ENCODE measurements around the gene ZFP57. TPM values are rescaled to one million over a fixed set of nuclear protein-coding genes. Genes with fewer than 3 reads are reported as not detected.

ZFP57 gene
- total and polyA plus RNA-seq, 8 donors, result 0.08 TPM; not detected in 7

DNA sequence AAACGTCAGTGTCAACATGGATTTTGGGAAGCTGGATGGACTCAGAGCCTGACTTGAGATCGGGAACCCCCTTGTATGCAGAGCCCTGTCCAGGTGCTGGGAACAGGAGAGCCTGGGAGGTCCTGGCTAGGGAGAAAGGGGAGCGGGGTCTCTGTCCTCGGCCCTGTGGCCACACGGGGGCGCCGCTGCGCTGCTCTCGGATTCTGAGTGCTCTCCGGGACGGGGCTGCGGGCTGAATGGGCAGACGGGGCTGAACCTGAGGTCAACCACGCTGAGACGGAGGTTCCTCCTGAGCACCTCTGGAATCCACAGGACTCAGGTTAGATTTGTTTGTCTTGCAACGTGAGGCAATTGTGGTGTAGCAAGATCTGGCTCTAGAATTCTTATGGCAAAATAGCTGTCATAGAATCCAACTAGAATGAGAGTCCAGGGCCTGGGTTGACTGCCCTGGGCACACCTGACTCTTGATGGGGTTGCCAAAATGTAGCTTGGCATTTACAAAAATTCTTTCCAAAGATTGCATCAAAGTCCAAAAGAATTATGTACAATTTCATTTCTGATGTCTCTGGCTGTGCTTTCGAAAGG is 21.7 kb upstream of the ZFP57 start:
- Histone ChIP-seq H3K9me3 (no peaks in the 10 kb centered on the region), H3K4me1 (peaks cover 0 to 12% (median 0%) of the 10 kb centered on the region in 4 donors), H3K27ac (no peak overlapping the region), H3K36me3 (no peaks in the 10 kb centered on the region), H3K4me3 (no peak overlapping the region), H3K27me3 (peaks cover 4 to 38% (median 6%) of the 10 kb centered on the region in 3 donors)
- 12 to 42% (median 25%) methylated on average over 9 to 17 of the region's 17 CpGs for WGBS, 5 donors
- intact Hi-C loops (cut with DNase I; ENCODE audit: low total_unique reads), result no loop called here
- DNase-seq, result peak; percentile 24 to 46
- TF ChIP-seq, protein P1, sequence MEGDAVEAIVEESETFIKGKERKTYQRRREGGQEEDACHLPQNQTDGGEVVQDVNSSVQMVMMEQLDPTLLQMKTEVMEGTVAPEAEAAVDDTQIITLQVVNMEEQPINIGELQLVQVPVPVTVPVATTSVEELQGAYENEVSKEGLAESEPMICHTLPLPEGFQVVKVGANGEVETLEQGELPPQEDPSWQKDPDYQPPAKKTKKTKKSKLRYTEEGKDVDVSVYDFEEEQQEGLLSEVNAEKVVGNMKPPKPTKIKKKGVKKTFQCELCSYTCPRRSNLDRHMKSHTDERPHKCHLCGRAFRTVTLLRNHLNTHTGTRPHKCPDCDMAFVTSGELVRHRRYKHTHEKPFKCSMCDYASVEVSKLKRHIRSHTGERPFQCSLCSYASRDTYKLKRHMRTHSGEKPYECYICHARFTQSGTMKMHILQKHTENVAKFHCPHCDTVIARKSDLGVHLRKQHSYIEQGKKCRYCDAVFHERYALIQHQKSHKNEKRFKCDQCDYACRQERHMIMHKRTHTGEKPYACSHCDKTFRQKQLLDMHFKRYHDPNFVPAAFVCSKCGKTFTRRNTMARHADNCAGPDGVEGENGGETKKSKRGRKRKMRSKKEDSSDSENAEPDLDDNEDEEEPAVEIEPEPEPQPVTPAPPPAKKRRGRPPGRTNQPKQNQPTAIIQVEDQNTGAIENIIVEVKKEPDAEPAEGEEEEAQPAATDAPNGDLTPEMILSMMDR (IDR thresholded peaks at IDR 0.05), result peak in 1 of 7 experiments; percentile 24
- TF ChIP-seq POLR2A (IDR thresholded peaks at IDR 0.05), result no peak
- no peak for TF ChIP-seq EP300 (IDR thresholded peaks at IDR 0.05)
- TF ChIP-seq POLR2AphosphoS5 (IDR thresholded peaks at IDR 0.05), result no peak

DNA sequence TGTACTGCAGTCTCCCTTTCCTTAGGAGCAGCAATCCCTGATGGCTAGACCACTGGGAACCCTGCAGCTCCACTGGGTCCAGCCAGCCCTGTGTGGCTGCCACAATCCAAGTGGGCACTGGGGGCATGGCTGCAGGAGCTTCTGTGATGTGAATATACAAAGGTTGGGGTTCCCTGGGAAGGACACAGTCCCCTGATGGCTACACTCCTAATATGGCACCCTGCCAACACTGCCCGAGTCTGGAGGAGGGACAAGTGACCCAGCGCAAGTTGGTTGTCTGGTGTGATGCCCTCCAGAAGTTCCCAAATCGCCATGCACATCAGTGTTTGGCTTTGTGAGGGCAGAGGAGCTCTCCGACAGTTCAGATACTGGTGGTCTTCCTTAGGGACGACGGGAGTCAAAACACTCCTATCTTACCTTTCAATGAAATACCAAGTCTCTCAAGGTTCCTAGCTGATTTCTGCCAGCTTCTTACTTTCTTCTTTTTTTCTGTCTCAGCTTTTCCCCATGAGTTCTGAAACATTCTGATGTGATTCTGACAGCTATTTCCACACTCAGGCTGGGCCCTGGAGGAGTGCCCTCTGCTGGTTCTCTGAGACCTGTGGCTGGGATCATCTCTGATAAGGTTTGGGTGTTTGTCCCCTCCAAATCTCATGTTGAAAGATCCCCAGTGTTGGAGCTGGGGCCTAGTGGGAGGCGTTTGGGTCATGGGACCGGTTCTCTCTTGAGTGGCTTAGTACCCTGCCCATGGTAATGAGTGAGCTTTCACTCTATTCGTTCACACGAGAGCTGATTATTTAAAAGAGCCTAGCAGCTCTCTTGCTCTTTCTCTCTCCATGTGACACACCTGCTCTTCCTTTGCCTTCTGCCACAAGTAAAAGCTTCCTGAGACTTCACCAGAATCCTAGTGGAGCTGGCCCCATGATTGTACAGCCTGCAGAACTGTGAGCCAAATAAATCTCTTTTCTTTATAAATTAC is 15.5 kb upstream of the ZFP57 start:
- no peak overlapping the region for H3K27ac ChIP-seq
- H3K4me1 ChIP-seq, result no peaks in the 10 kb centered on the region
- H3K9me3 ChIP-seq, result peaks cover 0 to 9% (median 4%) of the 10 kb centered on the region in 4 donors
- no peaks in the 10 kb centered on the region for H3K36me3 ChIP-seq
- intact Hi-C loops (cut with DNase I; ENCODE audit: low total_unique reads), result no loop called here
- H3K27me3 ChIP-seq, result peaks cover 0 to 10% (median 0%) of the 10 kb centered on the region in 3 donors
- no peak overlapping the region for H3K4me3 ChIP-seq
- 64 to 75% (median 73%) methylated on average over 10 of the region's 10 CpGs for WGBS, 5 donors
- DNase-seq, result no peak
- TF ChIP-seq EP300 (IDR thresholded peaks at IDR 0.05), result no peak
- TF ChIP-seq, protein P1 (IDR thresholded peaks at IDR 0.05), result no peak
- no peak for TF ChIP-seq POLR2AphosphoS5 (IDR thresholded peaks at IDR 0.05)
- no peak for TF ChIP-seq POLR2A (IDR thresholded peaks at IDR 0.05)

DNA sequence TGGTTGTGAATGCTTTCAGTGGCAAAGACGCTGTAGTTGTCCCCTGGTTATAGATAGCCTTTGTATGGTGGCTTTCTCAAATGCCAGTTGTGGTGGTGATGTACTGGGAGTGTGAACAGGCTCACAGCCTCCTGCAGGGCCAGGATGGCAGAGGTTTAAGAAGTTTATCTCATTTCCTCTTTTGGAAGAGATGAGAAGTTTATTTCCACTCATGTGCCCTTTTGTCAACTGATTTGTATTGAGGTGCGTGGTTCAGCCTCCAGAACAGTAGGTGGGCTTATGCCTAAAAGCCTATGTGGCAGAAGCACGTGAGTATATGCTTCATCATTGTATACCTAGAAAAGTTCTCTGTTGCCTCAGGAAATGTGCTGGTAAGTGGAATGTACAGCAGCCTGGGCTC is 13.7 kb upstream of the ZFP57 start:
- peaks cover 0 to 10% (median 0%) of the 10 kb centered on the region in 3 donors for H3K27me3 ChIP-seq
- H3K9me3 ChIP-seq, result peaks cover 0 to 9% (median 4%) of the 10 kb centered on the region in 4 donors
- TF ChIP-seq EP300 (IDR thresholded peaks at IDR 0.05) (no peak), POLR2AphosphoS5 (IDR thresholded peaks at IDR 0.05) (no peak), POLR2A (IDR thresholded peaks at IDR 0.05) (no peak)
- TF ChIP-seq, protein P1 (IDR thresholded peaks at IDR 0.05), result no peak
- no peaks in the 10 kb centered on the region for H3K36me3 ChIP-seq
- H3K4me1 ChIP-seq, result no peaks in the 10 kb centered on the region
- H3K27ac ChIP-seq, result no peak overlapping the region
- DNase-seq, result no peak
- WGBS, 5 donors, result 45 to 65% (median 55%) methylated on average over 3 of the region's 3 CpGs
- no peak overlapping the region for H3K4me3 ChIP-seq
- intact Hi-C loops (cut with DNase I; ENCODE audit: low total_unique reads), result no loop called here

DNA sequence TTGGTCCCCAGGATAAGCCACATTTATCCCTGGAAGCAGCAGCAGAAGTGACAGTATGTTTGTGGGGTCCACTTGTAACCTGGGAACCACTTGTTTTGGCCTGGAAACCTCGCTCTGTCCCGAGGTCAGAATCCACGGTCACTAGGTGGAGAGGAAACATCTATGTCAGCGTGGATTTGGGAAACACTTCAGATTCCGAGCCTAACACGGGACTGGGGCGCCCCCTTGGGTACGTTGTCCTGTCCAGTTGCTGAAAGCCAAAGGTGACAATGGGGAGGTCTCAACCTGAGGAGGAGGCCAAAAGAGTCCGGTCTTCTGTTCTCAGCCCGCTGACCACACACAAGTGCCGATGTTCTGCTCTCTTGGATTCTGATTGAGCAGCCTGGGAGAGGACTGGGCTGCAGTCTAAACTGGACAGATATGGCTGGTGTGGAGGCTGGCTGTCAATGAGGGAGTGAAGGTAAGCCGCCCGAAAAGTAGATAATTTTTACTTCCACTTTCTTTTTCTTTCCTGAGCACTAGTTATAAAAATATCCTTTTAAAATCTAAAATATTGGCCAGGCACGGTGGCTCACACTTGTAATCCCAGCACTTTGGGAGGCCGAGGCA is 4.9 kb upstream of the ZFP57 start:
- intact Hi-C loops (cut with DNase I; ENCODE audit: low total_unique reads), result no loop called here
- no peaks in the 10 kb centered on the region for H3K36me3 ChIP-seq
- no peaks in the 10 kb centered on the region for H3K9me3 ChIP-seq
- H3K27me3 ChIP-seq, result peaks cover 0 to 9% (median 4%) of the 10 kb centered on the region in 3 donors
- DNase-seq, result no peak
- H3K4me3 ChIP-seq, result no peak overlapping the region
- no peak overlapping the region for H3K27ac ChIP-seq
- TF ChIP-seq EP300 (IDR thresholded peaks at IDR 0.05) (no peak), POLR2AphosphoS5 (IDR thresholded peaks at IDR 0.05) (no peak), POLR2A (IDR thresholded peaks at IDR 0.05) (no peak)
- TF ChIP-seq, protein P1 (IDR thresholded peaks at IDR 0.05), result no peak
- no peaks in the 10 kb centered on the region for H3K4me1 ChIP-seq
- WGBS, 5 donors, result 60 to 62% (median 61%) methylated on average over 15 of the region's 15 CpGs
